Heart right ventricle (tissue), 16 donors: ENCODE measurements around the gene PLCZ1. TPM values are rescaled to one million over a fixed set of nuclear protein-coding genes. Genes with fewer than 3 reads are reported as not detected.

Experiments
- ATAC-seq, 8 donors: fragments of 200-7000 bp; cut with Tn5 transposase; one replicate each; pipeline ENCODE4 v1.9.1; 2020; ENCODE audit warnings: mild to moderate bottlenecking in 8 of 8, moderate library complexity in 8 of 8, moderate number of reproducible peaks in 1 of 8
- DNase-seq, 2 donors: peaks; one replicate each; pipeline ENCODE4 v3.0.0-alpha.2; 2020
- H3K27ac ChIP-seq, 10 donors: fragments of 200-600 bp; sonication (generic) in 2 of 10; one replicate each; pipeline versions ENCODE4 v1.5.0 to v1.8.0; 2020 to 2022; ENCODE audit warnings: mild to moderate bottlenecking in 3 of 10
- H3K27me3 ChIP-seq, 7 donors: fragments of 200-600 bp; one replicate each; pipeline ENCODE4 v1.8.0; 2021 to 2022; ENCODE audit warnings: mild to moderate bottlenecking in 2 of 7
- H3K36me3 ChIP-seq, 9 donors: fragments of 200-600 bp; sonication (generic) in 1 of 9; one replicate each; pipeline versions ENCODE4 v1.5.0 to v1.8.0; 2020 to 2022; ENCODE audit warnings: mild to moderate bottlenecking in 2 of 9
- H3K4me1 ChIP-seq, 9 donors: fragments of 200-600 bp; sonication (generic) in 1 of 9; one replicate each; pipeline versions ENCODE4 v1.5.0 to v1.8.0; 2020 to 2022; ENCODE audit warnings: mild to moderate bottlenecking in 4 of 9
- H3K4me3 ChIP-seq, 10 donors: fragments of 200-600 bp; sonication (generic) in 2 of 10; one replicate each; pipeline versions ENCODE4 v1.5.0 to v1.8.0; 2020 to 2022; ENCODE audit warnings: mild to moderate bottlenecking in 7 of 10, moderate library complexity in 2 of 10
- H3K9me3 ChIP-seq, 11 donors: fragments of 200-600 bp in 10 of 11; sonication (generic) in 2 of 11; one replicate each; pipeline versions ENCODE4 v1.5.0 to v1.8.0; 2013 to 2022; ENCODE audit warnings: mild to moderate bottlenecking in 2 of 11, control low read depth in 1 of 11, moderate library complexity in 1 of 11
- CTCF ChIP-seq, 9 donors: fragments of 200-600 bp; sonication (generic) in 2 of 9; IDR thresholded peaks; one replicate each; pipeline versions ENCODE4 v1.5.0 to v1.8.0; 2021 to 2022; ENCODE audit warnings: antibody characterized with exemption in 9 of 9, mild to moderate bottlenecking in 5 of 9, moderate library complexity in 1 of 9
- WGBS, 2 donors: extraction: QIAGEN DNeasy Blood & Tissue Kit; methylation state at CpG; one replicate each; pipeline ENCODE4 v1.1.7; 2013; ENCODE audit warnings: inconsistent platforms in 1 of 2; 5-methylcytosine and 5-hydroxymethylcytosine counted together
- intact Hi-C, 10 donors: fragments of 100-400 bp; cut with DNase I; formaldehyde crosslinking; loops; one replicate each; pipeline versions ENCODE4 v1.11.1 to v1.14.2; 2022
- polyA plus RNA-seq, 2 donors: library from polyadenylated mRNA; stranded (reverse); fragments of 200-250 nt; gene quantifications; one replicate each; pipeline ENCODE4 v1.2.3, GENCODE V29; 2013
- total RNA-seq, 10 donors: library from RNA; stranded (reverse); fragmentation: NEBNext Ultra II Directional in 3 of 10; extraction: Animal tissue kit (Norgen Biotek cat#: 25700) in 3 of 10; gene quantifications; one replicate each; pipeline versions ENCODE4 v1.2.1 to v1.2.4, GENCODE V29; 2021 to 2023
- donor health status: Arrhythmogenic right ventricular cardiomyopathy.
- donor health status: ischemic (EF 13 %, LVEDD 7.1; RV severe dilation, severe dysfunction).
- donor health status: healthy with polysubstance abuse.
- donor health status: DM: no; HTN: yes; CAD: no.
- donor health status: DM: no; HTN: no; CAD: no.
- donor health status: ischemic (EF 25% LVEDD 6.9; RV normal size, moderate dysfunction).
- donor health status: ischemic (EF 25% LVEDD 5.7; RV mildly dilated, moderate dysfunction).
- donor health status: healthy.
- donor health status: DM: yes; HTN: yes; CAD: no.
- donor health status: Ischemic cardiomyopathy.
- donor health status: ischemic (EF 35%, LVEDD 5.7; RV mildly dilated, moderate dysfunction).
- donor health status: nonischemic (EF 11% LVEDD 7.7; RV severe dilation, severe dysfunction).
- donor health status: DM: yes; HTN: yes; CAD: no.
- donor health status: PGD.
- donor health status: ischemic (EF 29% LVEDD 5.4; RV normal size, mild dysfunction).
- donor health status: nonischemic (EF 23%, LVEDD 6.1; RV moderate dilation, normal function).

The PLCZ1 gene
- total and polyA plus RNA-seq, 12 donors, result 0.32 to 1.5 (median 0.88) TPM; not detected in 8

- 91 to 92% methylated on average over 5 of the region's 5 CpGs for WGBS, 2 donors
- intact Hi-C loops, result no loop called here
- no peak overlapping the region for H3K4me3 ChIP-seq
- DNase-seq, result no peak
- no peak for ATAC-seq
- peaks cover 0 to 24% (median 10%) of the 10 kb centered on the region in 11 donors for H3K9me3 ChIP-seq
- H3K36me3 ChIP-seq, result no peaks in the 10 kb centered on the region
- no peak overlapping the region for H3K27ac ChIP-seq
- no peaks in the 10 kb centered on the region for H3K27me3 ChIP-seq
- TF ChIP-seq CTCF (IDR thresholded peaks at IDR 0.05), result no peak
- H3K4me1 ChIP-seq, result no peaks in the 10 kb centered on the region
These were observed 6.7 kb downstream of the PLCZ1 start for GRCh38 chr12:18731156-18731555.

- Histone ChIP-seq H3K36me3 (no peaks in the 10 kb centered on the region), H3K4me3 (no peak overlapping the region), H3K4me1 (no peaks in the 10 kb centered on the region), H3K27me3 (no peaks in the 10 kb centered on the region), H3K9me3 (no peaks in the 10 kb centered on the region), H3K27ac (no peak overlapping the region)
- 98% methylated on average over 2 of the region's 2 CpGs for WGBS, 2 donors
- TF ChIP-seq CTCF (IDR thresholded peaks at IDR 0.05), result no peak
- ATAC-seq, result no peak
- DNase-seq, result no peak
- intact Hi-C loops, result no loop called here
These were observed 14.1 kb downstream of the PLCZ1 start for GRCh38 chr12:18723752-18724151.

- no peak for TF ChIP-seq CTCF (IDR thresholded peaks at IDR 0.05)
- no peaks in the 10 kb centered on the region for H3K4me1 ChIP-seq
- H3K4me3 ChIP-seq, result no peak overlapping the region
- DNase-seq (no peak), ATAC-seq (no peak)
- WGBS, 2 donors, result 90 to 95% methylated on average over 1 of the region's 1 CpG
- intact Hi-C loops, result no loop called here
- no peaks in the 10 kb centered on the region for H3K27me3 ChIP-seq
- no peaks in the 10 kb centered on the region for H3K9me3 ChIP-seq
- H3K27ac ChIP-seq, result no peak overlapping the region
- no peaks in the 10 kb centered on the region for H3K36me3 ChIP-seq
These were observed 16.4 kb downstream of the PLCZ1 start for GRCh38 chr12:18721452-18721851.

GRCh38 chr12:18720690-18721089, 17.1 kb downstream of the PLCZ1 start:
- H3K4me3 ChIP-seq, result no peak overlapping the region
- DNase-seq (no peak), ATAC-seq (no peak)
- H3K4me1 ChIP-seq, result no peaks in the 10 kb centered on the region
- H3K27ac ChIP-seq, result no peak overlapping the region
- no peaks in the 10 kb centered on the region for H3K9me3 ChIP-seq
- intact Hi-C loops, result no loop called here
- TF ChIP-seq CTCF (IDR thresholded peaks at IDR 0.05), result no peak
- no peaks in the 10 kb centered on the region for H3K27me3 ChIP-seq
- no peaks in the 10 kb centered on the region for H3K36me3 ChIP-seq
